Measurements from ENCODE around the gene C9orf43. TPM values are rescaled to one million over a fixed set of nuclear protein-coding genes. Genes with fewer than 3 reads are reported as not detected.
A peak's percentile ranks its signal among the peaks of the same experiment; 100 is the strongest.

Gene C9orf43
- total RNA-seq, 6 experiments from 2014 or later, result 0.40 to 1.0 (median 0.50) TPM

- WGBS (ENCODE audit: insufficient coverage, low coverage, low lambda C conversion rate, missing lambda C conversion rate), result 33% methylated on average over 1 of the region's 4 CpGs
- TF ChIP-seq CTCF (IDR thresholded peaks at IDR 0.05), result no peak
- no peak for TF ChIP-seq POLR2A (IDR thresholded peaks at IDR 0.05)
- DNase-seq, result peak in 1 of 3 donors; percentile 59
- peak in 2 of 4 donors; percentile 16 to 28 for ATAC-seq
- H3K4me1 ChIP-seq, result peaks cover 0 to 30% (median 8%) of the 10 kb centered on the region in 4 donors
- no peaks in the 10 kb centered on the region for H3K27me3 ChIP-seq
- no peaks in the 10 kb centered on the region for H3K36me3 ChIP-seq
- H3K9me3 ChIP-seq, result no peaks in the 10 kb centered on the region
- H3K27ac ChIP-seq, result no peak overlapping the region
- intact Hi-C loops (cut with DNase I), result no loop called here
- no peak overlapping the region for H3K4me3 ChIP-seq
Measured at GRCh38 chr9:113461943-113462342, 51.4 kb downstream of the C9orf43 start.

GRCh38 chr9:113462781-113463286 lies 52.3 kb downstream of the C9orf43 start:
- Histone ChIP-seq H3K9me3 (no peaks in the 10 kb centered on the region), H3K36me3 (no peaks in the 10 kb centered on the region), H3K4me3 (no peak overlapping the region), H3K4me1 (peaks cover 0 to 30% (median 8%) of the 10 kb centered on the region in 4 donors), H3K27ac (no peak overlapping the region), H3K27me3 (no peaks in the 10 kb centered on the region)
- DNase-seq (no peak), ATAC-seq (no peak)
- TF ChIP-seq POLR2A (IDR thresholded peaks at IDR 0.05), result no peak
- TF ChIP-seq CTCF (IDR thresholded peaks at IDR 0.05), result no peak
- intact Hi-C loops (cut with DNase I), result no loop called here
- WGBS (ENCODE audit: insufficient coverage, low coverage, low lambda C conversion rate, missing lambda C conversion rate), result 81% methylated on average over 9 of the region's 11 CpGs

GRCh38 chr9:113463418-113464285 lies 53.1 kb downstream of the C9orf43 start, which contains the start of gene RGS3:
RGS3 (plus strand) TSS chr9:113463727; CDS start chr9:113463803, 76 bp downstream.
- TF ChIP-seq CTCF (IDR thresholded peaks at IDR 0.05), result peak in 1 of 4 donors; percentile 12
- TF ChIP-seq POLR2A (IDR thresholded peaks at IDR 0.05), result peak; percentile 18
- WGBS (ENCODE audit: insufficient coverage, low coverage, low lambda C conversion rate, missing lambda C conversion rate), result 44% methylated on average over 16 of the region's 55 CpGs
- Histone ChIP-seq H3K9me3 (no peaks in the 10 kb centered on the region), H3K4me1 (peaks cover 0 to 30% (median 8%) of the 10 kb centered on the region in 4 donors), H3K4me3 (peak within 1 kb of the TSS; percentile 40 to 65 (median 49)), H3K27me3 (no peaks in the 10 kb centered on the region), H3K36me3 (no peaks in the 10 kb centered on the region), H3K27ac (peak within 1 kb of the TSS in 1 of 3 donors; percentile 74)
- DNase-seq, result peak; percentile 75 to 85 (median 85)
- intact Hi-C loops (cut with DNase I), result no loop called here
- ATAC-seq, result peak; percentile 87 to 95 (median 90)

GRCh38 chr9:113464286-113464660 lies 53.7 kb downstream of the C9orf43 start:
- no peaks in the 10 kb centered on the region for H3K9me3 ChIP-seq
- H3K27me3 ChIP-seq, result no peaks in the 10 kb centered on the region
- WGBS (ENCODE audit: insufficient coverage, low coverage, low lambda C conversion rate, missing lambda C conversion rate), result no CpG with 5 or more reads among the region's 1 CpG
- peaks cover 0 to 30% (median 8%) of the 10 kb centered on the region in 4 donors for H3K4me1 ChIP-seq
- no peak for TF ChIP-seq POLR2A (IDR thresholded peaks at IDR 0.05)
- TF ChIP-seq CTCF (IDR thresholded peaks at IDR 0.05), result no peak
- intact Hi-C loops (cut with DNase I), result no loop called here
- H3K27ac ChIP-seq, result peak overlapping the region in 1 of 3 donors; percentile 74
- peak overlapping the region in 1 of 3 donors; percentile 65 for H3K4me3 ChIP-seq
- H3K36me3 ChIP-seq, result no peaks in the 10 kb centered on the region
- ATAC-seq, result no peak
- no peak for DNase-seq
